ENCODE data around the gene YTHDC1.

Gene YTHDC1

DNA sequence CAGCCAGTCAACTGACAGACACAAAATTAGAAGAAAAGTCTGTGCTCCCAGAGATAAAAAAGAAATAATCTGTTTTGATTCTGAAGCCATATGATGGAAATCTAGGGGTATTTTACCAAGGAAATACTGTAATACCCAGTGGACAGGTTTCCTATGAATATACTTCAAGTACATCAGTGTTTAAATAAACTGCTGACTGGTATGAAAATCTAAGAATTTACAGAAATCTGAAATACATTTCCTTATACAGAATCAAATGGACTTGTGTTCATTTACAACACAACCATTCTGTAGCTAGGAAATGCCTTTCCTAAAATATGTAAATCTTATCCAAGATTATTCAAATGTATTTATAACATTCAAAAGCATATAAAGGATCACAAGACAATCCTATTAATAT, 13.4 kb downstream of the YTHDC1 start:
- peaks cover 60% of the 10 kb centered on the region for H3K36me3 ChIP-seq (ENCODE audit: control insufficient read depth, insufficient read depth, low read length, severe bottlenecking)
- H3K4me3 ChIP-seq (ENCODE audit: low read length): no peak overlapping the region
- no peak for DNase-seq (ENCODE audit: low read depth)
- H3K27me3 ChIP-seq (replicated peaks; ENCODE audit: control insufficient read depth, insufficient read depth, low read length): no peaks in the 10 kb centered on the region
- H3K9ac ChIP-seq (ENCODE audit: low read length): no peak overlapping the region
- H3K4me1 ChIP-seq (ENCODE audit: control insufficient read depth, insufficient read depth, low read length): peaks cover 18% of the 10 kb centered on the region
- no peaks in the 10 kb centered on the region for H3K9me3 ChIP-seq (ENCODE audit: control insufficient read depth, low read length)

DNA sequence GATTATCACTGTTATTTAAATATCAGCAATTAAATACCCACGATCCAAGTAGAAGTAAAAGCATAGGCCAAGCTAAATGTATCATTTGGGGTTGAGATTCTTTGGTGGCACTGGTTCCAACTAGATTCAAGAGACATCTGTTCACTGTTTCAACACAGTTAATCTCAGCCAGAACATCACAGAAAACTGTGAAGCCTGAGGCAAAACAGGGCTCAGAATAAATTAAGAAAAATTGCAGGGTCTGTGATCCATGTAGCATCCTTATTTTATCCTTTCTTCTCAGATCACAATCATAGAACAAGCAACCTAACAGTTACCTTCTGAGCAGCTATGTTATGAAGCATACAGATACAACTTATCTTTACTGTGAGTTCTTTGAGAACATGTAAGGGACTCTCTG, 23.7 kb downstream of the YTHDC1 start:
- Histone ChIP-seq H3K9me3 (ENCODE audit: control insufficient read depth, low read length) (no peaks in the 10 kb centered on the region), H3K9ac (ENCODE audit: low read length) (no peak overlapping the region), H3K27me3 (replicated peaks; ENCODE audit: control insufficient read depth, insufficient read depth, low read length) (no peaks in the 10 kb centered on the region), H3K4me3 (ENCODE audit: low read length) (no peak overlapping the region), H3K36me3 (ENCODE audit: control insufficient read depth, insufficient read depth, low read length, severe bottlenecking) (peaks cover 89% of the 10 kb centered on the region), H3K4me1 (ENCODE audit: control insufficient read depth, insufficient read depth, low read length) (no peaks in the 10 kb centered on the region)
- peak; percentile 62 for DNase-seq (ENCODE audit: low read depth)

DNA sequence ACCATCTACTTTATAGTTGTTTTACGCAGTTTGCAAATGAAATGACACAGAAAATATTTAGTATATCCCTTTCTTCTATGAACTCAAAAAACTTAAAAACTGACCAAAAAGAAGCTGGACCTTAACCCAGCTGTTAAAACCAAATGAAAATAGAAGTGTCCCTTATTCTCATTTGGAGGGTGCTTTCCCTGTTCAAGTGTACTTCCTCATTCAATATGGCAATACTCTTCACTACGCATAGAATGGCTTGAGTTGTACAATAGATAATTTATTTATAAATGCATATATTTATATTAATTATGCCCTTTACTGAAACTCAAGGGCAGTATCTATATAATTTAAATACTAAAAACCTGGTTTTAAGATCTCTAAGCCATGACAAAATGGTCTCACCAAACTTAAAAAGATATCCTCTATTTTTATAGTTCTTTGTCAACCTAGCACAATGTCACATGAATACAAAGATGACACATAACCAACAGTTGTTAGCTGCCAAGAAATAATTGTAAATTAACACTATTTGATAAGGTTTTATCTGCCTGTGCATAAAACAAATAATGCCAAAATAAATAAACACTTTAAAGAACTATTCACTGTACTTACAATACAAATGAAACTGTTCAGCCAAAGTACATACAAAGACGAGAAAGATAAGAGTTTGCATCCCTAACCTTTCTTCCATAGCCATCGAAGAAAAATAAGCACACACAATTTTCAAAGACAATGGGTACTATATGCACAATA, 25.2 kb downstream of the YTHDC1 start:
- no peaks in the 10 kb centered on the region for H3K4me1 ChIP-seq (ENCODE audit: control insufficient read depth, insufficient read depth, low read length)
- H3K4me3 ChIP-seq (ENCODE audit: low read length): no peak overlapping the region
- H3K9ac ChIP-seq (ENCODE audit: low read length): no peak overlapping the region
- no peak for DNase-seq (ENCODE audit: low read depth)
- H3K27me3 ChIP-seq (replicated peaks; ENCODE audit: control insufficient read depth, insufficient read depth, low read length): no peaks in the 10 kb centered on the region
- H3K36me3 ChIP-seq (ENCODE audit: control insufficient read depth, insufficient read depth, low read length, severe bottlenecking): peaks cover 88% of the 10 kb centered on the region
- H3K9me3 ChIP-seq (ENCODE audit: control insufficient read depth, low read length): no peaks in the 10 kb centered on the region

DNA sequence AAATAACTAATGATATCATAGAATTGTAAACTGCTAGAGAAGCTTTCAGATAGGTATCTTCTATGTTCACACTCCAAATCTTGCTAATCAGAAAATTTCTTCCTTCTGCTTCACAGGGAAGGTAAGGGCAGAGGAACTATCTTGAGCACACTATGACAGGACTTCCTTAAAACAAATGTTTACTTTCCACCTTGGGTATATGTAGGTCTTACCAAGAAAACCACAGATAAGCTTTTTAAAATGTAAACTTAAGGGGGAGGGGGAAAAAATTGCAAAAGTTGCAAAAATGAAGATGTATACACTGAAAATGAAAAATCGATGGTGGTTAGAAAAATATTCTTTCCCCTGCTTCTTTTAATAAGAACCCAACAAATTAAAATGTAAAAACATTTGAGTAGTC, 30.9 kb downstream of the YTHDC1 start:
- DNase-seq (ENCODE audit: low read depth): no peak
- no peaks in the 10 kb centered on the region for H3K27me3 ChIP-seq (replicated peaks; ENCODE audit: control insufficient read depth, insufficient read depth, low read length)
- H3K4me3 ChIP-seq (ENCODE audit: low read length): no peak overlapping the region
- no peaks in the 10 kb centered on the region for H3K4me1 ChIP-seq (ENCODE audit: control insufficient read depth, insufficient read depth, low read length)
- H3K36me3 ChIP-seq (ENCODE audit: control insufficient read depth, insufficient read depth, low read length, severe bottlenecking): peaks cover 99% of the 10 kb centered on the region
- H3K9me3 ChIP-seq (ENCODE audit: control insufficient read depth, low read length): no peaks in the 10 kb centered on the region
- H3K9ac ChIP-seq (ENCODE audit: low read length): no peak overlapping the region

GRCh38 chr4:68316193-68316969, 33.5 kb downstream of the YTHDC1 start:
- no peaks in the 10 kb centered on the region for H3K27me3 ChIP-seq (replicated peaks; ENCODE audit: control insufficient read depth, insufficient read depth, low read length)
- H3K4me3 ChIP-seq (ENCODE audit: low read length): no peak overlapping the region
- DNase-seq (ENCODE audit: low read depth): no peak
- H3K9ac ChIP-seq (ENCODE audit: low read length): no peak overlapping the region
- H3K36me3 ChIP-seq (ENCODE audit: control insufficient read depth, insufficient read depth, low read length, severe bottlenecking): peaks cover 99% of the 10 kb centered on the region
- H3K4me1 ChIP-seq (ENCODE audit: control insufficient read depth, insufficient read depth, low read length): no peaks in the 10 kb centered on the region
- H3K9me3 ChIP-seq (ENCODE audit: control insufficient read depth, low read length): no peaks in the 10 kb centered on the region

DNA sequence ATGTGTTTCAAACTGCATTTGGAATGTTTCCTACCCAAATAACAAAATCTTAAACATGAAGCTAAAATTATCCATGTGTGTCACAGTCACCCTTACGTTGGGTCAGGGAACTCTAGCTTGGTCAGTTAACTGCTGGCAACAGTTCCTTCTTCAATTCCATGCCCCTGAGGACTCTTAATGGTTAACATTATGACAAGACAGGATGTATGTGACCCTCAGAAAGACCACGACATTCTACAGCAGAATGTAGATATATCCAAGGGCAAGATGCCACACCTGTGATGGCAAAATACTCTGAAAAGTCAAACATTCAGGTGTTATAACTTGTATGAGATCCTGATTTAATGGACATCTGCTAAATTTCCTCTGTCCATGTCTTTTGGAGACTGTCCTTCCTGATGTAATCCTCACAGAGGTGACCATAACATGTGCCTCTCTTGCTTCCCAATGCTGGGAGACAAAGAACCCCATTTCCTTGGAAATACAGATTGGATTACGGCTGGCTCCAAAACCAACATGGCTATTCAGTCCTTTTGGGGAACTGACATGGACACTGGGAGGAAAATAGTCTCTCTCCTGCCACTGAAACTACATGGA, 39.1 kb downstream of the YTHDC1 start:
- Histone ChIP-seq H3K4me1 (ENCODE audit: control insufficient read depth, insufficient read depth, low read length) (no peaks in the 10 kb centered on the region), H3K4me3 (ENCODE audit: low read length) (no peak overlapping the region), H3K36me3 (ENCODE audit: control insufficient read depth, insufficient read depth, low read length, severe bottlenecking) (peaks cover 51% of the 10 kb centered on the region), H3K9ac (ENCODE audit: low read length) (no peak overlapping the region), H3K27me3 (replicated peaks; ENCODE audit: control insufficient read depth, insufficient read depth, low read length) (no peaks in the 10 kb centered on the region), H3K9me3 (ENCODE audit: control insufficient read depth, low read length) (no peaks in the 10 kb centered on the region)
- no peak for DNase-seq (ENCODE audit: low read depth)

- no peak overlapping the region for H3K4me3 ChIP-seq (ENCODE audit: low read length)
- no peak overlapping the region for H3K9ac ChIP-seq (ENCODE audit: low read length)
- H3K36me3 ChIP-seq (ENCODE audit: control insufficient read depth, insufficient read depth, low read length, severe bottlenecking): no peaks in the 10 kb centered on the region
- H3K9me3 ChIP-seq (ENCODE audit: control insufficient read depth, low read length): no peaks in the 10 kb centered on the region
- H3K4me1 ChIP-seq (ENCODE audit: control insufficient read depth, insufficient read depth, low read length): no peaks in the 10 kb centered on the region
- no peak for DNase-seq (ENCODE audit: low read depth)
- H3K27me3 ChIP-seq (replicated peaks; ENCODE audit: control insufficient read depth, insufficient read depth, low read length): no peaks in the 10 kb centered on the region
Measured at GRCh38 chr4:68304731-68305130, 45.2 kb downstream of the YTHDC1 start.

- DNase-seq (ENCODE audit: low read depth): no peak
Measured at GRCh38 chr4:68299492-68300457, 50.1 kb downstream of the YTHDC1 start.

DNA sequence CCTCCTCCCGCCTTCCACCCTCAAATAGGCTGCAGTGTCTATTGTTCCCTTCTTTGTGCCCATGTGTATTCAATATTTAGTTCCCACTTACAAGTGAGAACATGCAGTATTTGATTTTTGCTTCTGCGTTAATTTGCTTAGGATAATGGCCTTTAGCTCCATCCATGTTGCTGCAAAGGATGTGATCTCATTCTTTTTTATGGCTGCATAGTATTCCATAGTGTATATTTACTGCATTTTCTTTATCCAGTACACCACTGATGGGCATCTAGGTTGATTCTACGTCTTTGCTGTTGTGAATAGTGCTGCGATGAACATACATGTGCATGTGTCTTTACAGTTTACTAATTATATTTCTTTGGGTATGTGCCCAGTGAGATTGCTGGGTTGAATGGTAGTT, 52.8 kb downstream of the YTHDC1 start:
- no peaks in the 10 kb centered on the region for H3K27me3 ChIP-seq (replicated peaks; ENCODE audit: control insufficient read depth, insufficient read depth, low read length)
- H3K9ac ChIP-seq (ENCODE audit: low read length): no peak overlapping the region
- H3K9me3 ChIP-seq (ENCODE audit: control insufficient read depth, low read length): peaks cover 3% of the 10 kb centered on the region
- H3K4me1 ChIP-seq (ENCODE audit: control insufficient read depth, insufficient read depth, low read length): no peaks in the 10 kb centered on the region
- no peak overlapping the region for H3K4me3 ChIP-seq (ENCODE audit: low read length)
- no peak for DNase-seq (ENCODE audit: low read depth)
- H3K36me3 ChIP-seq (ENCODE audit: control insufficient read depth, insufficient read depth, low read length, severe bottlenecking): no peaks in the 10 kb centered on the region

More at GRCh38 chr4:68299492-68300457, 50.1 kb downstream of the YTHDC1 start:
- H3K9me3 ChIP-seq (ENCODE audit: control insufficient read depth, low read length): peaks cover 3% of the 10 kb centered on the region
- H3K9ac ChIP-seq (ENCODE audit: low read length): no peak overlapping the region
- H3K4me1 ChIP-seq (ENCODE audit: control insufficient read depth, insufficient read depth, low read length): no peaks in the 10 kb centered on the region
- no peak overlapping the region for H3K4me3 ChIP-seq (ENCODE audit: low read length)
- H3K36me3 ChIP-seq (ENCODE audit: control insufficient read depth, insufficient read depth, low read length, severe bottlenecking): no peaks in the 10 kb centered on the region
- H3K27me3 ChIP-seq (replicated peaks; ENCODE audit: control insufficient read depth, insufficient read depth, low read length): no peaks in the 10 kb centered on the region

GRCh38 chr4:68291256-68291655, 58.6 kb downstream of the YTHDC1 start:
- Histone ChIP-seq H3K27me3 (replicated peaks; ENCODE audit: control insufficient read depth, insufficient read depth, low read length) (no peaks in the 10 kb centered on the region), H3K9me3 (ENCODE audit: control insufficient read depth, low read length) (no peaks in the 10 kb centered on the region), H3K4me1 (ENCODE audit: control insufficient read depth, insufficient read depth, low read length) (no peaks in the 10 kb centered on the region), H3K4me3 (ENCODE audit: low read length) (no peak overlapping the region), H3K36me3 (ENCODE audit: control insufficient read depth, insufficient read depth, low read length, severe bottlenecking) (no peaks in the 10 kb centered on the region), H3K9ac (ENCODE audit: low read length) (no peak overlapping the region)
- no peak for DNase-seq (ENCODE audit: low read depth)

- Histone ChIP-seq H3K9ac (ENCODE audit: low read length) (no peak overlapping the region), H3K36me3 (ENCODE audit: control insufficient read depth, insufficient read depth, low read length, severe bottlenecking) (no peaks in the 10 kb centered on the region), H3K4me1 (ENCODE audit: control insufficient read depth, insufficient read depth, low read length) (no peaks in the 10 kb centered on the region), H3K9me3 (ENCODE audit: control insufficient read depth, low read length) (no peaks in the 10 kb centered on the region), H3K27me3 (replicated peaks; ENCODE audit: control insufficient read depth, insufficient read depth, low read length) (no peaks in the 10 kb centered on the region), H3K4me3 (ENCODE audit: low read length) (no peak overlapping the region)
- no peak for DNase-seq (ENCODE audit: low read depth)
Measured at GRCh38 chr4:68288393-68288740, 61.5 kb downstream of the YTHDC1 start.

Measured in adipocyte (in vitro differentiated cells).